Heart right ventricle (tissue), 16 donors: ENCODE results near the gene TMEM234. TPM values are rescaled to one million over a fixed set of nuclear protein-coding genes. Genes with fewer than 3 reads are reported as not detected.

Experiments
- ATAC-seq, 8 donors: fragments of 200-7000 bp; cut with Tn5 transposase; one replicate each; pipeline ENCODE4 v1.9.1; 2020; ENCODE audit warnings: mild to moderate bottlenecking in 8 of 8, moderate library complexity in 8 of 8, moderate number of reproducible peaks in 1 of 8
- DNase-seq, 2 donors: peaks; one replicate each; pipeline ENCODE4 v3.0.0-alpha.2; 2020
- H3K27ac ChIP-seq, 10 donors: fragments of 200-600 bp; sonication (generic) in 2 of 10; one replicate each; pipeline versions ENCODE4 v1.5.0 to v1.8.0; 2020 to 2022; ENCODE audit warnings: mild to moderate bottlenecking in 3 of 10
- H3K27me3 ChIP-seq, 7 donors: fragments of 200-600 bp; one replicate each; pipeline ENCODE4 v1.8.0; 2021 to 2022; ENCODE audit warnings: mild to moderate bottlenecking in 2 of 7
- H3K36me3 ChIP-seq, 9 donors: fragments of 200-600 bp; sonication (generic) in 1 of 9; one replicate each; pipeline versions ENCODE4 v1.5.0 to v1.8.0; 2020 to 2022; ENCODE audit warnings: mild to moderate bottlenecking in 2 of 9
- H3K4me1 ChIP-seq, 9 donors: fragments of 200-600 bp; sonication (generic) in 1 of 9; one replicate each; pipeline versions ENCODE4 v1.5.0 to v1.8.0; 2020 to 2022; ENCODE audit warnings: mild to moderate bottlenecking in 4 of 9
- H3K4me3 ChIP-seq, 10 donors: fragments of 200-600 bp; sonication (generic) in 2 of 10; one replicate each; pipeline versions ENCODE4 v1.5.0 to v1.8.0; 2020 to 2022; ENCODE audit warnings: mild to moderate bottlenecking in 7 of 10, moderate library complexity in 2 of 10
- H3K9me3 ChIP-seq, 11 donors: fragments of 200-600 bp in 10 of 11; sonication (generic) in 2 of 11; one replicate each; pipeline versions ENCODE4 v1.5.0 to v1.8.0; 2013 to 2022; ENCODE audit warnings: mild to moderate bottlenecking in 2 of 11, control low read depth in 1 of 11, moderate library complexity in 1 of 11
- WGBS, 2 donors: extraction: QIAGEN DNeasy Blood & Tissue Kit; methylation state at CpG; one replicate each; pipeline ENCODE4 v1.1.7; 2013; ENCODE audit warnings: inconsistent platforms in 1 of 2; 5-methylcytosine and 5-hydroxymethylcytosine counted together
- intact Hi-C, 10 donors: fragments of 100-400 bp; cut with DNase I; formaldehyde crosslinking; loops; one replicate each; pipeline versions ENCODE4 v1.11.1 to v1.14.2; 2022
- polyA plus RNA-seq, 2 donors: library from polyadenylated mRNA; stranded (reverse); fragments of 200-250 nt; gene quantifications; one replicate each; pipeline ENCODE4 v1.2.3, GENCODE V29; 2013
- total RNA-seq, 10 donors: library from RNA; stranded (reverse); fragmentation: NEBNext Ultra II Directional in 3 of 10; extraction: Animal tissue kit (Norgen Biotek cat#: 25700) in 3 of 10; gene quantifications; one replicate each; pipeline versions ENCODE4 v1.2.1 to v1.2.4, GENCODE V29; 2021 to 2023
- TF ChIP-seq, protein P1 (sequence below), 9 donors: fragments of 200-600 bp; sonication (generic) in 2 of 9; IDR thresholded peaks; one replicate each; pipeline versions ENCODE4 v1.5.0 to v1.8.0; 2021 to 2022; ENCODE audit warnings: antibody characterized with exemption in 9 of 9, mild to moderate bottlenecking in 5 of 9, moderate library complexity in 1 of 9
- donor health status: Arrhythmogenic right ventricular cardiomyopathy.
- donor health status: ischemic (EF 13 %, LVEDD 7.1; RV severe dilation, severe dysfunction).
- donor health status: healthy with polysubstance abuse.
- donor health status: DM: no; HTN: yes; CAD: no.
- donor health status: DM: no; HTN: no; CAD: no.
- donor health status: ischemic (EF 25% LVEDD 6.9; RV normal size, moderate dysfunction).
- donor health status: ischemic (EF 25% LVEDD 5.7; RV mildly dilated, moderate dysfunction).
- donor health status: healthy.
- donor health status: DM: yes; HTN: yes; CAD: no.
- donor health status: Ischemic cardiomyopathy.
- donor health status: ischemic (EF 35%, LVEDD 5.7; RV mildly dilated, moderate dysfunction).
- donor health status: nonischemic (EF 11% LVEDD 7.7; RV severe dilation, severe dysfunction).
- donor health status: DM: yes; HTN: yes; CAD: no.
- donor health status: PGD.
- donor health status: ischemic (EF 29% LVEDD 5.4; RV normal size, mild dysfunction).
- donor health status: nonischemic (EF 23%, LVEDD 6.1; RV moderate dilation, normal function).

Gene TMEM234
- total and polyA plus RNA-seq, 12 donors = 8.1 to 19.6 (median 11.3) TPM

DNA sequence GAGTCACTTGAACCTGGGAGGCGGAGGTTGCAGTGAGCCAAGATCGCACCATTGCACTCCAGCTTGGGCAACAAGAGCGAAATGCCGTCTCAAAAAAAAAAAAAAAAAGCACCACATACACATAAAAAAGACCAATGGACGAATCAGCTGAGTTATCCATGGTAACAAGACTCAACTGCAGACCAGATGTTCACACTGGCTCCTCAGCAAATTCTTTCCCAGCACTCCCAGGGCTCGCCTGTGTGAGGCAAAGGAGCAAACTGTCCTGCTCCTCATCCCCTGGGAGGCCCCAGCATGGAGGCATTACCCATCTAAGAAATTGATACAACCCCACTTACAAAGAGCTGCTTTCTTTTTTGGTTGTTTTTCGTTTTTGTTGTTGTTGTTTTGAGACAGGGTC lies 3.1 kb downstream of the TMEM234 start:
- Histone ChIP-seq H3K27ac (no peak overlapping the region), H3K36me3 (peaks cover 0 to 72% (median 17%) of the 10 kb centered on the region in 9 donors), H3K27me3 (no peaks in the 10 kb centered on the region), H3K9me3 (no peaks in the 10 kb centered on the region), H3K4me1 (peaks cover 7 to 43% (median 30%) of the 10 kb centered on the region in 9 donors), H3K4me3 (no peak overlapping the region)
- TF ChIP-seq, protein P1, sequence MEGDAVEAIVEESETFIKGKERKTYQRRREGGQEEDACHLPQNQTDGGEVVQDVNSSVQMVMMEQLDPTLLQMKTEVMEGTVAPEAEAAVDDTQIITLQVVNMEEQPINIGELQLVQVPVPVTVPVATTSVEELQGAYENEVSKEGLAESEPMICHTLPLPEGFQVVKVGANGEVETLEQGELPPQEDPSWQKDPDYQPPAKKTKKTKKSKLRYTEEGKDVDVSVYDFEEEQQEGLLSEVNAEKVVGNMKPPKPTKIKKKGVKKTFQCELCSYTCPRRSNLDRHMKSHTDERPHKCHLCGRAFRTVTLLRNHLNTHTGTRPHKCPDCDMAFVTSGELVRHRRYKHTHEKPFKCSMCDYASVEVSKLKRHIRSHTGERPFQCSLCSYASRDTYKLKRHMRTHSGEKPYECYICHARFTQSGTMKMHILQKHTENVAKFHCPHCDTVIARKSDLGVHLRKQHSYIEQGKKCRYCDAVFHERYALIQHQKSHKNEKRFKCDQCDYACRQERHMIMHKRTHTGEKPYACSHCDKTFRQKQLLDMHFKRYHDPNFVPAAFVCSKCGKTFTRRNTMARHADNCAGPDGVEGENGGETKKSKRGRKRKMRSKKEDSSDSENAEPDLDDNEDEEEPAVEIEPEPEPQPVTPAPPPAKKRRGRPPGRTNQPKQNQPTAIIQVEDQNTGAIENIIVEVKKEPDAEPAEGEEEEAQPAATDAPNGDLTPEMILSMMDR (IDR thresholded peaks at IDR 0.05) = no peak
- ATAC-seq = no peak
- intact Hi-C loops = loop anchor here in 3 of 10 donors (10.0 kb wide), 3 partner anchors 96 to 176 kb away; partner anchors contain the start of gene BSDC1 (in 1 of the 3)
- 91% methylated on average over 7 of the region's 7 CpGs for WGBS, 2 donors
- DNase-seq = no peak

DNA sequence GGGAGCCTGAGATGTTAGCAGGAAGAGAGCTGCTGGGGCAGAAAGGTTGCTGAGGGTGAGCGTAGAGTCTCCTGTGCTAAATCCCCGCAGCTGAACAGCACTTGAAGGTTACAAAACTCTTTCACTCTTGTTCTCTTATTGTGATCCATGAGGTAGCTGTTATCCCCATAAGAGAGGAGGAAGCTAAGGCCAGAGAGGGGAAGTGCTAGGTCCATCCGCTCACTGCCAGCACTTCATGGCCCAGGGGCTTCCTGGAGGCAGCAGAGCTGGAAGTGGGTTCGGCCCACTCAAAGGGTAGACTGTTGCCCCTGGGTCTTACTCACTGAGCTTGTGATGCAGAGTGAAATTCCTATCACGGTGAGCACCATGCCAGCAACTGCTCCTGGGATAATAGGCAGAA lies 5.6 kb downstream of the TMEM234 start:
- ATAC-seq (no peak), DNase-seq (no peak)
- H3K9me3 ChIP-seq = no peaks in the 10 kb centered on the region
- H3K36me3 ChIP-seq = peaks cover 0 to 80% (median 14%) of the 10 kb centered on the region in 9 donors
- H3K27ac ChIP-seq = no peak overlapping the region
- TF ChIP-seq, protein P1 (IDR thresholded peaks at IDR 0.05) = no peak
- H3K27me3 ChIP-seq = no peaks in the 10 kb centered on the region
- peaks cover 2 to 27% (median 16%) of the 10 kb centered on the region in 9 donors for H3K4me1 ChIP-seq
- H3K4me3 ChIP-seq = no peak overlapping the region
- intact Hi-C loops = loop anchor here in 3 of 10 donors (10.0 kb wide), 3 partner anchors 98 to 178 kb away; partner anchors contain the start of gene BSDC1 (in 1 of the 3)
- WGBS, 2 donors = 90 to 95% methylated on average over 5 of the region's 5 CpGs

DNA sequence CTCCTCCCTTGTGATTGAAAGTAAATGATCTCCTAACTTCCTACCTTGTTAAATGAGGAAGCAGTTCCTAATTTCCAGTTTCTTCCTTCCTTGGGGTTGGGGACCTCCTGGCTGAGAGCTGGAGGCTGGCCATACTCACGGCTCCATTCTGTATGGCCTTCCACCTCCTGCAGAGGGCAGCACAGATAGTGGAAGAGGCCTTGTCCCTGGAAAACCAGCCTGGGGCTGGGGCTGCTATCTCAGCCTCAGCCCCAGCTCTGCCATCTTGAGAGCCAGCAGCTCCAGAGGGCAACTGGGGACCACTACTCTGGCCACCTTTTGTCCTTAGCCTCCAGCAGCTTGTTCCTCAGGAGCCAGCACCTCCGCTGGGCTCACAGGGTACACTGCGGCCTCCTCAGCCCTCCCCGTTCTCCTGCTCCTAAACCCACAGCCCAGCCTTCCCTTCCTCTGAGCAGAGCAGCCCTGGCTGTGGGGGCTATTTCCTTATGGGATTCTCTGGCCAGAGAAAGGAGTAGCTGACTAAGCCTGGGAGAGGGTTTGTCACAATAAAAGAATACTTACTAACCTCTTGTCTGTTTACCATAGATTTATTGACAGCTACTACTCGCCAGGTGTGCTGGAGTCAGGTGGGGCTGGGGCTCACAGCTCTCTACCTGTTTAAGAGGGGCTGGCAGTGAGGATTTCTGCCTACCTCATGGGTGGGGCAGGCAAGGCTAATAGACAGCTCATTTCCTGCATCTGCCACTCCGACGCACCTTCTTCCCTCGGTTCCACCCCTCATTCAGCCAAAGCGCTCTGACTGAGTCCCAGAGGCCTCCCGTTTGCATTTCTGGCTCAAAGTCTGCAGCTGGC lies 6.3 kb downstream of the TMEM234 start:
- TF ChIP-seq, protein P1 (IDR thresholded peaks at IDR 0.05) = peak; percentile 41 to 85 (median 78)
- peaks cover 2 to 20% (median 9%) of the 10 kb centered on the region in 9 donors for H3K4me1 ChIP-seq
- peaks cover 0 to 80% (median 14%) of the 10 kb centered on the region in 9 donors for H3K36me3 ChIP-seq
- DNase-seq (peak; percentile 44 to 58), ATAC-seq (peak; percentile 65 to 85 (median 78))
- intact Hi-C loops = loop anchor here in 3 of 10 donors (10.0 kb wide), 3 partner anchors 99 to 179 kb away; partner anchors contain the start of gene BSDC1 (in 1 of the 3)
- peak overlapping the region in 5 of 10 donors; percentile 11 to 41 (median 19) for H3K27ac ChIP-seq
- WGBS, 2 donors = 70 to 81% methylated on average over 10 of the region's 10 CpGs
- H3K9me3 ChIP-seq = no peaks in the 10 kb centered on the region
- H3K4me3 ChIP-seq = no peak overlapping the region
- H3K27me3 ChIP-seq = no peaks in the 10 kb centered on the region

DNA sequence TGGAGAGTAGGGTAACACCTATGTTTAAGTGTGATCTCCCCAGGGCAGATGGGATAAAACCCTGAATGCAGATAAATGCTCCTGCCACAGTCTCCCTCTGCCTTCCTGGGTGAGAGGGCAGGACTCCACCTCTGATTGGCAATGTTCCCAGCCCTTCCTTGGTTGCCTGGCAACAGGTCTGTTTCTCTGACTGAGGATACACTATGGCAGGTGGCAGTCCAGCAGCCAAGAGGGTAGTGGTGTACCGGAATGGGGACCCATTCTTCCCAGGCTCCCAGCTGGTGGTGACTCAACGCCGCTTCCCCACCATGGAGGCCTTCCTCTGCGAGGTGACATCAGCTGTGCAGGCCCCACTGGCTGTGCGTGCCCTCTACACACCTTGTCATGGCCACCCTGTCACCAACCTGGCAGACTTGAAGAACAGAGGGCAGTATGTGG lies 13.2 kb downstream of the TMEM234 start, which contains the start of gene DCDC2B:
DCDC2B (plus strand) TSS at position 199 of the 438 bp plus-strand sequence; CDS start at position 204, 5 bp downstream.
- H3K36me3 ChIP-seq = peaks cover 0 to 14% (median 0%) of the 10 kb centered on the region in 9 donors
- peaks cover 6 to 24% (median 17%) of the 10 kb centered on the region in 9 donors for H3K4me1 ChIP-seq
- WGBS, 2 donors = 69 to 70% methylated on average over 5 of the region's 5 CpGs
- intact Hi-C loops = no loop called here
- DNase-seq (peak; percentile 29 to 52), ATAC-seq (peak in 4 of 8 donors; percentile 2 to 13 (median 4))
- H3K4me3 ChIP-seq = no peak within 1 kb of the TSS
- TF ChIP-seq, protein P1 (IDR thresholded peaks at IDR 0.05) = no peak
- H3K27me3 ChIP-seq = no peaks in the 10 kb centered on the region
- no peak within 1 kb of the TSS for H3K27ac ChIP-seq
- H3K9me3 ChIP-seq = no peaks in the 10 kb centered on the region
